GM13976 (cell line): ENCODE results near the gene IFIT2.

Source experiments
- DNase-seq: peaks from one replicate; pipeline ENCODE4 v3.0.0; 2012; ENCODE audit warnings: low spot score
- CTCF ChIP-seq: IDR thresholded peaks from 2 replicates; pipeline ENCODE4 v1.5.1; 2012; ENCODE audit warnings: borderline replicate concordance, mild to moderate bottlenecking; ENCODE audit not compliant: insufficient read depth; ENCODE audit errors: extremely low read depth, missing control alignments, control extremely low read depth
- in situ Hi-C: fragments of 300-500 bp; cut with MboI; formaldehyde crosslinking; loops from one replicate; pipeline ENCODE4 v1.12.0; 2022; ENCODE audit warnings: low sequenced_read_pairs, mixed read lengths, inconsistent platforms; ENCODE audit not compliant: unreplicated experiment

The IFIT2 gene

GRCh38 chr10:89294721-89295239 is 7.1 kb upstream of the IFIT2 start:
- in situ Hi-C loops, result no loop called here

GRCh38 chr10:89295597-89295996 is 6.2 kb upstream of the IFIT2 start:
- DNase-seq, result peak; percentile 17
- in situ Hi-C loops, result no loop called here
- no peak for TF ChIP-seq CTCF

More at GRCh38 chr10:89294721-89295239, 7.1 kb upstream of the IFIT2 start:
- TF ChIP-seq CTCF, result no peak
- no peak for DNase-seq

GRCh38 chr10:89296220-89296648 is 5.6 kb upstream of the IFIT2 start:
- in situ Hi-C loops, result no loop called here
- TF ChIP-seq CTCF, result no peak
- DNase-seq, result no peak

- no peak for DNase-seq
- no peak for TF ChIP-seq CTCF
- in situ Hi-C loops, result no loop called here
Measured at GRCh38 chr10:89297356-89297755, 4.5 kb upstream of the IFIT2 start.

- DNase-seq, result no peak
- no peak for TF ChIP-seq CTCF
- in situ Hi-C loops, result no loop called here
Measured at GRCh38 chr10:89297791-89298190, 4.1 kb upstream of the IFIT2 start.

GRCh38 chr10:89299031-89299430 is 2.8 kb upstream of the IFIT2 start:
- DNase-seq, result no peak
- in situ Hi-C loops, result no loop called here
- TF ChIP-seq CTCF, result no peak
